Left lobe of liver (tissue), 2 donors: ENCODE results near the gene ME3. TPM values are rescaled to one million over a fixed set of nuclear protein-coding genes. Genes with fewer than 3 reads are reported as not detected.
"Not testable (repeated sequence)": the region's sequence is repeated elsewhere in the genome, so short reads cannot be mapped to it uniquely, and the experiment has no call there.

ENCODE experiments used
- ATAC-seq: fragments of 200-7000 bp; cut with Tn5 transposase; one replicate; pipeline ENCODE4 v1.9.1; 2020; ENCODE audit warnings: mild to moderate bottlenecking, moderate library complexity
- DNase-seq: peaks from one replicate; pipeline ENCODE4 v3.0.0-alpha.2; 2020; ENCODE audit warnings: low spot score
- total RNA-seq: library from RNA; stranded (reverse); gene quantifications from one replicate; pipeline ENCODE4 v1.2.1, GENCODE V29; 2021
- donor health status: DM: no; HTN: no; CAD: no; lungs with moderate emphysema.
- donor health status: DM: no; HTN: yes; CAD: no.

ME3 gene
- total RNA-seq, 1 donor from 2014 or later, result 4.0 TPM

DNA sequence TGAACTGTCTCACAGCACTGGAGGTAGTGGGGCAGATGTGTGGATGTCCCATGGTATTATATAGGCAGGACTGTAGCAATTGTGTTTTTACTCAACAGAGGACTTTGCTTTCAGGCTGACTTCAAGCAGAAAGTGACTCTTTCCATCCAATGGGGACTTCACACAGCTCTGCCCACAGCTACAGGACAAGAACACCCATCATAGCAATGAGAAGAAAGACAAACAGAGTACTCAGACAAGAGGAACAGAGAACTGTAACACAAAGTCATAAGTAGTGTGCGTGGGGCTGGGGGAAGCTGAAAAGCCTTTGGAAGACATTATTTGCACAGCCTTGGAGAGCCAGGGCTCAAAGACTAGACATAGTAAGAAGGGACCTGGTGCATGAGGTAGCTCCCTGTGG lies 227.4 kb downstream of the ME3 start:
- ATAC-seq, result no peak
- no peak for DNase-seq

DNA sequence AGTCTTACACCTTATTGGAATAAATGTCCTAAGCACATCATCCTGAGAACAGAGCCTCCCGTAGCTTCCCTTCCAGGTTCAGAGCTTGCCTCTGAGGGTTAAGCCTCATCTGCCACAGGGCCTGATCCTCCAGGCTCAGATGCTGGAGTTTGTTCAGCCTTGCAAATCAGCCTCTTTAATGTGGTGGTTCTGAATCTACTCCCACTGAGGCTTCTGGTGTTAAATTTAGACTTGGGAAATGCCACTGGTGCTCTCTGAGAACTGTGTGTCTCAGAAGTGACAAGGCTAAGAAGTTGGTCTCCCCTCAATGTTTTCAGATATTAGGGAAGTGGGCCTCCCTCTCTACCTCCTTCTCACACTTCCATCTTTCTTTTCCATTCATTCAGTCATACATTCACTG lies 229.0 kb downstream of the ME3 start:
- no peak for DNase-seq
- ATAC-seq, result no peak

GRCh38 chr11:86442827-86443226 lies 229.6 kb downstream of the ME3 start:
- DNase-seq (no peak), ATAC-seq (no peak)

DNA sequence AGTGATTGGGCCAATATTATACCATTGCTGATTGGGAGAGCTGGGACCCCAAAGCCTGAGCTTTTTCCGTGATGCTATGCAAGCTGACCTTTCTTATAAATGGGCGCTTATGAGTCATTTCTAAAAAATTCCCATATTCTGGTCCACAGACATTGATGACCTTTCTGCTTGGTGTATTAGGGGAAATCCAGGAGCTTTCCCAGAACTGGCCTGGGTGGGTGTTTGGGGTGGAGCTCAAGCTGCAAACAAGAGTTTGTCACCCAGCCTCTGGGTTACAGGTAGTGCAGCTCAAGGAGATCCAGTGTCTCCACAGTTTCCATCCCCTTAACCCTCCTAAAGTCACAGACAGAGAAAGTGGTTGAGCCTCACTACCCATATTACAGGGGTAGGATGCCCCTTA lies 230.0 kb downstream of the ME3 start:
- ATAC-seq, result no peak

GRCh38 chr11:86440843-86441242 lies 231.6 kb downstream of the ME3 start:
- no peak for ATAC-seq
- no peak for DNase-seq

More for the DNA sequence above, 230.0 kb downstream of the ME3 start:
- DNase-seq, result no peak

GRCh38 chr11:86440305-86440716 lies 232.1 kb downstream of the ME3 start:
- ATAC-seq, result peak; percentile 40
- DNase-seq, result no peak

GRCh38 chr11:86438685-86439084 lies 233.7 kb downstream of the ME3 start:
- DNase-seq (no peak), ATAC-seq (no peak)

- no peak for DNase-seq
- no peak for ATAC-seq
Measured at GRCh38 chr11:86435711-86436110, 236.7 kb downstream of the ME3 start.

DNA sequence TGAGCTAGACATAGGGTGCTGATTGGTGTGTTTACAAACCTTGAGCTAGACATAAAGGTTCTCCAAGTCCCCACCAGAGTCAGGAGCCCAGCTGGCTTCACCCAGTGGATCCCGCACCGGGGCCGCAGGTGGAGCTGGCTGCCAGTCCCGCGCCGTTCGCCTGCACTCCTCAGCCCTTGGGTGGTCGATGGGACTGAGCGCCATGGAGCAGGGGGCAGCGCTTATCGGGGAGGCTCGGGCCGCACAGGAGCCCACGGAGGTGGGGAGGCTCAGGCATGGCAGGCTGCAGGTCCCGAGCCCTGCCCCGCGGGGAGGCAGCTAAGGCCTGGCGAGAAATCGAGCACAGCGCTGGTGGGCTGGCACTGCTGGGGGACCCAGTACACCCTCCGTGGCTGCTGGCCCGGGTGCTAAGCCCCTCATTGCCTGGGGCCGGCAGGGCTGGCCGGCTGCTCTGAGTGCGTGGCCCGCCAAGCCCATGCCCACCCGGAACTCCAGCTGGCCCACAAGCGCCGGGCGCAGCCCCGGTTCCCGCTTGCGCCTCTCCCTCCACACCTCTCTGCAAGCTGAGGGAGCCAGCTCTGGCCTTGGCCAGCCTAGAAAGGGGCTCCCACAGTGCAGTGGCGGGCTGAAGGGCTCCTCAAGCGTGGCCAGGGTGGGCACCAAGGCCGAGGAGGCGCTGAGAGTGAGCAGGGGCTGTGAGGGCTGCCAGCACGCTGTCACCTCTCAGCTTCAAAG lies 238.9 kb downstream of the ME3 start:
- ATAC-seq, result not testable (repeated sequence)

GRCh38 chr11:86431258-86431657 lies 241.2 kb downstream of the ME3 start:
- no peak for DNase-seq
- ATAC-seq, result no peak

More for the DNA sequence above, 238.9 kb downstream of the ME3 start:
- not testable (repeated sequence) for DNase-seq

DNA sequence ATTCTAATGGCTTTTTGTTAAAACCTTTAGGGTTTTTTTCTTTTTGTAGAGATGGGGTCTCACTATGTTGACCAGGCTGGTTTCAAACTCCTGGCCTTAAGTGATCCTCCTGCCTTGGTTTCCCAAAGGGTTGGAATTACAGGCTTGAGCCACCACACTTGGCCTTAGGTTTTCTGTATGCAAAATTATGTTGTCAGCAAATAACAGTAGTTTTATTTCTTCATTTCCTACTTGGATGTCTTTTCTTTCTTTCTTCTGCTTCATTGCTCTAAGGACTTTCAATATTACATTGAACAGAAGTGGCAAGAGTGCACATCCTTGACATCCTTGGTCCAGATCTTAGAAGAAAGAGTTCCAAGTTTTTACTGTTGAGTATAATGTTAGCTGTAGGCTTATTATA lies 245.0 kb downstream of the ME3 start:
- no peak for DNase-seq
- no peak for ATAC-seq

- not testable (repeated sequence) for DNase-seq, ATAC-seq
Measured at GRCh38 chr11:86423488-86423887, 248.9 kb downstream of the ME3 start.

- ATAC-seq (no peak), DNase-seq (no peak)
Measured at GRCh38 chr11:86422371-86422770, 250.0 kb downstream of the ME3 start.

GRCh38 chr11:86421946-86422345 lies 250.5 kb downstream of the ME3 start:
- no peak for DNase-seq
- no peak for ATAC-seq

DNA sequence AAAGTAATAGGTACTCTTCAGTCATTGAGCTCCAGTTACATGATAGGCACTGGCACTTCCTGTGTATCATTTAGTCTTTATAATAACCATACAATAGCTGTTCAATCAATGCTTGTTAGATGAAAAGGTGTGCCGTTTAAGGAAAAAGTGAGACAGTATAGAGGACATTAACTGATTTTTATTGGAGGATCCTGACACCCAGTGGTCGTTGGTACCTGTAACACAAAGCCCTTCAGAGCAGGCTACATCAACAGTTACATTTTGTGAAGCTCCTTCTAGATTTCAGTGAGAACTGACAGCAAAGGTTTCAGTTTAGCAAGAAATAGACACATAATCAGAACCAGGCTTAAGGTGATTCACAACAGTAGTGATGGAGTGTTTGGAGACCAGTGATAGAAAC lies 253.5 kb downstream of the ME3 start:
- ATAC-seq (no peak), DNase-seq (no peak)

DNA sequence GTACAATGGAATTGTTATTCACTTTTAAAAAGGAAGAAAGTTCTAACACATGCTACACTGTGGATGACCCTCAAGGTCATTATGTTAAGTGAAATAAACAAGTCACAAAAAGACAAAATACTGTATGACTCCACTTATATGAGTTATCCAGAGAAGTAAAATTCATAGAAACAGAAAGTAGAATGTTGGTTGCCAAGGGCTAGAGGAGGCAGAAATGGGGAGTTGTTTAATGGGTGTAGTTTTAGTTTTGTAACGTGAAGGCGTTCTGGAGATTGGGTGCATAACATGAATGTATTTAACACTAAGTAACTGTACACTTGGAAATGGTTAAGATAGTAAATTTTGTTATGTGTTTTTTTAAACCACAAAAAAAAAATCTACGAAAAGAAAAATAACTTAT lies 253.9 kb downstream of the ME3 start:
- ATAC-seq (no peak), DNase-seq (no peak)

DNA sequence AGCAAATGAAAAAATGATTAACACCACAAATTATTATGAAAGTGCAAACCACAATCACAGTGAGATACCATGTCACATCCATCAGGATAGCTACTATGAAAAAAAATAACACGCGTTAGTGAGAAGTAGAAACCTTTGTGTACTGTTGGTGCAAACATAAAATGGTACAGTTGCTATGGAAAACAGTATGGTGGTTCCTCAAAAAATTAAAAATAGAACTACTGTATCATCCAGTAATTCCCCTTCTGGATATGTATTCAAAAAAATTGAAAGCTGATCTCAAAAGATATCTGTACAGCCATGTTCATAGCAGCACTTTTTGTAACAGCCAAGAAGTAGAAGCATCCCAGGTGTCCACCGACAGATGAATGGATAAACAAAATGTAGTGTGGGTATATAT lies 254.3 kb downstream of the ME3 start:
- ATAC-seq, result no peak

GRCh38 chr11:86416951-86417350 lies 255.5 kb downstream of the ME3 start:
- not testable (repeated sequence) for DNase-seq, ATAC-seq

More for the DNA sequence above, 254.3 kb downstream of the ME3 start:
- DNase-seq, result no peak

DNA sequence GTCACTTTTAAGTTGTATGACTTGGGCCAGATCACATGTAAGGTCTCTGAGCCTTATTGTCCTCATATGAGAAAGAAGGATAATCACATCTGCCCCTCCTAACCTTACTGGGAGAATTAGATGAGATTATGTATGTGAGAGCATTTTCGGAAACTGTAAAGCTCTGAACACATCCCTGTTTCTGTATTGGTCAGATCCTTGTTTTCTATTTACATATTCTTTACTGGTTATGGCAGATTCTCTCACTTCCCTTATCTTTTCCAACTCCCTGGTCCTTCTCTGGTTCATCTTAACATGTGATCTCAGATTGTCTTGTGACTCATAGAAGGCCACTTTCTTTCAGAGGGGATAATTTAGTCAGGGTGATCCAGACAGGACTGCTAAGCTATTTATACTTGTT lies 255.9 kb downstream of the ME3 start:
- DNase-seq (no peak), ATAC-seq (no peak)

DNA sequence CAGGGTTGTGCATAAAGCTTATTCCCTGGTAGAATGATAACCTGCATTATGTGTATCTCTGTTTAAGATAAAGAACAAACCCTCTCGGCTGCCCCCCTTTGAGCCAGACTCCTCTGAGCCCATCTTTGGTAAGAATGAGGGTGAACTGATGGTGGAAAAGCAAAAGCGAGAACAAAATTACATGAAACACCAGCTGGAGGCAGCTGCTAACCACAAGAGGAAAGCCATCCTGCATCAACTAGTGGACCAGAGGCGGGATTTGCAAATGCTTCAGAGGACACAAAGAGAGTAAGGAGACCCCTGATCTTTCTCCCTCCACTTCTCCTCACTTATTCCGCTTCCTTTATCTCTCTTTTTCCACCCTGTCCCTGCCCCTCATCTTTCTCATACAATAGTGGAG lies 257.4 kb downstream of the ME3 start:
- no peak for DNase-seq
- no peak for ATAC-seq

GRCh38 chr11:86414032-86414431 lies 258.4 kb downstream of the ME3 start:
- ATAC-seq (no peak), DNase-seq (no peak)

DNA sequence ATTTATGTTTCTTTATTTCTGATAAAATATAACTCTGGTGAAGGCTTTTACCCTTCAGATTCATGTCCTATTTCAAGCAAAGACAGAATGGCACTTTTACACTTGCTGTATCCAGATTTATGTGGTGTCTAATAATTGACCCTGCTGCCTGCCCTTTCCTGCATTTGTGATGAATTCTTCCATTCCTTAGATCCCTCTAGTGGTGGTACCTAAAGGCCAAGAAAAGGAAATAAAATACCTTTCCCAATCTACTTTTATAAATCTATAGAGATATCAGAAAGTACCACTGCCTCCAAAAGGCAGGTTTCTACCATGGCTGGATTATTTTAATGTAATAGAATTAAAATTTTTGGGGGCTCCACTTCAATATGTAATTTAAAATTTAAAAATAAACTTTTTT lies 263.6 kb downstream of the ME3 start:
- ATAC-seq (no peak), DNase-seq (no peak)

- DNase-seq (no peak), ATAC-seq (no peak)
Measured at GRCh38 chr11:86403458-86403857, 269.0 kb downstream of the ME3 start.
